VCaP (cell line): ENCODE measurements around the gene PLCH2.
"Not testable (repeated sequence)": the region's sequence is repeated elsewhere in the genome, so short reads cannot be mapped to it uniquely, and the experiment has no call there.

Experiments
- H3K27ac ChIP-seq: fragments of 450-650 bp; 2 replicates; pipeline ENCODE4 v1.5.1; 2017
- CTCF ChIP-seq: fragments of 450-650 bp; conservative IDR thresholded peaks from 2 replicates; pipeline ENCODE4 v1.5.1; 2017; ENCODE audit warnings: mild to moderate bottlenecking, moderate library complexity

The PLCH2 gene

GRCh38 chr1:2435746-2436355, 40.2 kb upstream of the PLCH2 start:
- no peak overlapping the region for H3K27ac ChIP-seq
- TF ChIP-seq CTCF, result no peak

DNA sequence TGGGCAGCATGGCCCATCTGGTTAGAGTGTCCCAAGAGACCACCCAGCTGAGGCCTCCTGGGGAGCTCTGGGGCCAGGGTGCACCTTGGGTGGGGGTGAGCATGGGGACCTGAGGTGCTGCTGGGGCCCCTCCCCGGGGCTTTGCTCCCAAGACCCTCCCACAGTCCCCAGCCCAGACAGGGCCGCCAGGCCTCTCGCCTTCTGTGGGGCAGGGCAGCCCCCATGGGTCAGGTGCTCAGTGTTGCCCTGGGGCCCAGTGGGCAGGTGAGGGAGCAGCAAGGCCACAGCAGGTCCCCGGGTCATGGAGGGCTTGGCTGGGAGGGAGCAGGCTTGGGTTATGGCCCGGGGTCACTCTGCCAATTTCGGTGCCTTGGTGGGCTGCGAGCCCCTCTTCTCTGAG, 39.2 kb upstream of the PLCH2 start:
- no peak for TF ChIP-seq CTCF
- H3K27ac ChIP-seq, result peak overlapping the region; percentile 87

GRCh38 chr1:2437617-2438016, 38.5 kb upstream of the PLCH2 start:
- peak overlapping the region; percentile 87 for H3K27ac ChIP-seq
- no peak for TF ChIP-seq CTCF

- H3K27ac ChIP-seq, result peak overlapping the region; percentile 87
- no peak for TF ChIP-seq CTCF
Observed at GRCh38 chr1:2438038-2438437, 38.1 kb upstream of the PLCH2 start.

DNA sequence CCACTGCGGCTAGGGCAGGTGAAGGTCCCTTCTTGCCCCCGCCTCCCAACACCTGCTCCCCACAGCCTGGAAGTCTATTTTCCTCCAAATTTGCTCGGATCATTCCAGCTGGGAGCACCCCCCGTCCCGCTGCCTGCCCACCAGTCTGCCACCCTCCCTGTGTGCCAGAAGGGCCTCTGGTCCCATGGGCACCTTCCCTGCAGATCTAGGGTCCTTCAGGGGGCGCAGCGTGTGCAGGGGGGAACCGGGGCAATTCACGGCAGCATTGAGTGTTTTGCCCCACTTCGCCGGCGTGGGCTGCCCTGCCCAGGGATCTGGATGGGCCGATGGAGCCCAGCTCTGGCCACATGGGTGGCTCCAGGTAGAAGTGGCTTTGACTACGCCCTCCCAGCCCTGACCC, 37.4 kb upstream of the PLCH2 start:
- no peak for TF ChIP-seq CTCF
- H3K27ac ChIP-seq, result peak overlapping the region; percentile 87

DNA sequence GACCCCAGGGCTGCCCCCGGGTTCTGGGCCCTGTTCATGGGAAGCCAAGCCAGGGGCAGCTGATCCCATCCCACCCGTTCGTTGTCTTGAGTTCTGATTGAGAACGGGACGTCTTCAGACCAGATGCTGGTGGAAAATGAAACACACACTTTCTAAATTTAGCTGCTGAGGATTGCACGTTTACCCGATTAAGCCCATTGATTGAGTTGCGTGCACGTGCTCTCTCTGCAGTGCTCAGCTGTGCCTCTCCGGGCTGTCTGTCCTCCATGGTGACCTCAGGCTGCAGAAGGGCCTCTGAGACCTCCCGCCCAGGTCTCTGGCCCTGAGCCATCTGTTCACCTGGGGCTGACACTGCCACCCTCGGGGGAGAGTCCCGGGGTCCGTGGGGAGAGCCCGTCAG, 36.7 kb upstream of the PLCH2 start:
- H3K27ac ChIP-seq, result no peak overlapping the region; the same call in 1 of the 2 replicates
- no peak for TF ChIP-seq CTCF

DNA sequence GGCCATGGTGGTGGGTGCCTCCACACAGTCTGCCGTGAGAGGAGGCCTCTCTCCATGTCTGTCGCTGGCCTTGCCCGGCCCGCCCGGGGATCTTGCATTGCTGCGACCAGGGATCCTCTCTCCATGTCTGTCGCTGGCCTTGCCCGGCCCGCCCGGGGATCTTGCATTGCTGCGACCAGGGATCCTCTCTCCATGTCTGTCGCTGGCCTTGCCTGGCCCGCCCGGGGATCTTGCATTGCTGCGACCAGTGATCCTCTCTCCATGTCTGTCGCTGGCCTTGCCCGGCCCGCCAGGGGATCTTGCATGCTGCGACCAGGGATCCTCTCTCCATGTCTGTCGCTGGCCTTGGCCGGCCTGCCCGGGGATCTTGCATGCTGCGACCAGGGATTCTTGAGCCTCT, 35.7 kb upstream of the PLCH2 start:
- not testable (repeated sequence) for H3K27ac ChIP-seq

DNA sequence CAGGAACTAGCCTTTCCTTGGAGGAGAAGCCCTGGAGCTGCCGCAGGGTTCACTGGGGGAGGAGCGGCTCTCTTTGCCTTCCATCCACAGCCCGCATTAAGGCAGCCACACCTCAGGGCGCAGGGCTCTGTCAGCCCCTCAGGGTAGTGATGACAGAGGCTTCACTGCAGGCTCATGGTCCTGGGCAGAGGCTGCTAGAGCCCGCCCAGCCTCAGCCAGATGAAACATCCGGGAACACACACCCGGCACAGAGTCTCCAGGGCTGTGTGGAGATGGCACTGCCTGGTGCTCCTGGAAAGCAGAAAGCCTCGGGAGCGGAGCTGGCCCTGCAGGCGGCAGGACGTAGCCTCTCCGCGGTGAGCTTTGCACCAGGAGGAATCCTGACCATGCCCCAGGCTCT, 34.3 kb upstream of the PLCH2 start:
- TF ChIP-seq CTCF, result no peak
- no peak overlapping the region for H3K27ac ChIP-seq
